ENCODE data around the gene TP63. TPM values are rescaled to one million over a fixed set of nuclear protein-coding genes. Genes with fewer than 3 reads are reported as not detected.

The TP63 gene
- polyA plus RNA-seq, 3 donors, result not detected

DNA sequence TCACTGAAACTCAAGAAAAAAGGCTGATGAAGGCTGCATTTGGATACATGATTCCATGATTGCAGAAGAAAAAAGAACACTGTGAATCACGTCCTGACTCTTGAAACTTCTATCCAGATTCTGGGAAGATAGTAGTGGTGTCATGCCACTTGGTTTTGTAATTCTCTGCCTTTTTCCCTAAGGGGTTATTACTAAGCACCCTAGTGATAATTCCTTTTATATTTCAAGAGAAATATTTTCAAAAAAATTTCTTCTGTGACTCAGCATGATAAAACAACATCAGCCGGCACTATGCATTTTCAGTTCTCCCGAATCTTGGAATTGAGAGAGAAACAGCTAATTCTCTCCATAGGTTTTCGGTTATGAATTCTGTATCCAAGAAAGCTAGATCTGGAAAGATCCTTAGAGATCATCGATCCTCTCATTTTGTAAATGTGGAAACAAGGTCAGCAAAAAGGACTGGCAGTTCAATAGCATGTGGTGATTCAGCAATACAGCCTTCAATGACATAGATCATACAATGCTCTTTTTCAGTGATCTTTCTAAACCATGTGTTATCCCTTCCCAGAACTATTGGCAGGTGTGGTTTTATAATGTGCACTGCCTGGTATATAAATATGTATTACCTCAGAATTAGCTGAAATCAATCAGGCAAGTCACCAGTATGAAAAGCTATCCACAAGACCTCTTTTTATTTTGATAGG is 42.6 kb upstream of the TP63 start:
- Mint-ChIP-seq H3K9me3 (peaks cover 0 to 5% (median 3%) of the 10 kb centered on the region in 7 donors), H3K27me3 (ENCODE audit: low read depth in 3 of 3) (peaks cover 1 to 2% (median 2%) of the 10 kb centered on the region in 3 donors), H3K4me3 (no peak overlapping the region), H3K27ac (no peak overlapping the region), H3K36me3 (no peaks in the 10 kb centered on the region), H3K4me1 (peaks cover 3% of the 10 kb centered on the region)
- Histone ChIP-seq H3K4me1 (ENCODE audit: control insufficient read depth in 1 of 2, insufficient read depth in 2 of 2, low read length in 2 of 2) (no peaks in the 10 kb centered on the region), H3K9ac (ENCODE audit: insufficient read depth, low read length, poor library complexity, severe bottlenecking) (no peak overlapping the region), H3K4me2 (replicated peaks; ENCODE audit: extremely low read depth, low read length, poor library complexity, severe bottlenecking) (no peak overlapping the region), H3K9me3 (replicated peaks in 1 of 2; ENCODE audit: control insufficient read depth in 1 of 2, insufficient read depth in 1 of 2, low read length in 2 of 2) (no peaks in the 10 kb centered on the region), H2AFZ (ENCODE audit: insufficient read depth, low read depth, low read length, poor library complexity, severe bottlenecking) (no peak overlapping the region), H3K27me3 (ENCODE audit: control insufficient read depth in 2 of 2, insufficient read depth in 2 of 2, low read length in 2 of 2) (no peaks in the 10 kb centered on the region), H3K36me3 (replicated peaks in 1 of 2; ENCODE audit: control insufficient read depth in 1 of 2, insufficient read depth in 2 of 2, low read length in 2 of 2) (no peaks in the 10 kb centered on the region), H3K4me3 (replicated peaks in 1 of 3; ENCODE audit: low read depth in 2 of 3, low read length in 3 of 3) (no peak overlapping the region), H4K20me1 (ENCODE audit: insufficient read depth, low read length) (no peaks in the 10 kb centered on the region), H3K27ac (ENCODE audit: low read depth in 1 of 2, low read length in 2 of 2) (no peak overlapping the region), H3K79me2 (ENCODE audit: insufficient read depth, low read length) (no peaks in the 10 kb centered on the region)
- TF ChIP-seq, protein P1, sequence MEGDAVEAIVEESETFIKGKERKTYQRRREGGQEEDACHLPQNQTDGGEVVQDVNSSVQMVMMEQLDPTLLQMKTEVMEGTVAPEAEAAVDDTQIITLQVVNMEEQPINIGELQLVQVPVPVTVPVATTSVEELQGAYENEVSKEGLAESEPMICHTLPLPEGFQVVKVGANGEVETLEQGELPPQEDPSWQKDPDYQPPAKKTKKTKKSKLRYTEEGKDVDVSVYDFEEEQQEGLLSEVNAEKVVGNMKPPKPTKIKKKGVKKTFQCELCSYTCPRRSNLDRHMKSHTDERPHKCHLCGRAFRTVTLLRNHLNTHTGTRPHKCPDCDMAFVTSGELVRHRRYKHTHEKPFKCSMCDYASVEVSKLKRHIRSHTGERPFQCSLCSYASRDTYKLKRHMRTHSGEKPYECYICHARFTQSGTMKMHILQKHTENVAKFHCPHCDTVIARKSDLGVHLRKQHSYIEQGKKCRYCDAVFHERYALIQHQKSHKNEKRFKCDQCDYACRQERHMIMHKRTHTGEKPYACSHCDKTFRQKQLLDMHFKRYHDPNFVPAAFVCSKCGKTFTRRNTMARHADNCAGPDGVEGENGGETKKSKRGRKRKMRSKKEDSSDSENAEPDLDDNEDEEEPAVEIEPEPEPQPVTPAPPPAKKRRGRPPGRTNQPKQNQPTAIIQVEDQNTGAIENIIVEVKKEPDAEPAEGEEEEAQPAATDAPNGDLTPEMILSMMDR (IDR thresholded peaks at IDR 0.05), result no peak
- intact Hi-C loops (cut with micrococcal nuclease), result no loop called here
- WGBS (ENCODE audit: insufficient coverage), result 90% methylated on average over 2 of the region's 5 CpGs
- no peak for DNase-seq

DNA sequence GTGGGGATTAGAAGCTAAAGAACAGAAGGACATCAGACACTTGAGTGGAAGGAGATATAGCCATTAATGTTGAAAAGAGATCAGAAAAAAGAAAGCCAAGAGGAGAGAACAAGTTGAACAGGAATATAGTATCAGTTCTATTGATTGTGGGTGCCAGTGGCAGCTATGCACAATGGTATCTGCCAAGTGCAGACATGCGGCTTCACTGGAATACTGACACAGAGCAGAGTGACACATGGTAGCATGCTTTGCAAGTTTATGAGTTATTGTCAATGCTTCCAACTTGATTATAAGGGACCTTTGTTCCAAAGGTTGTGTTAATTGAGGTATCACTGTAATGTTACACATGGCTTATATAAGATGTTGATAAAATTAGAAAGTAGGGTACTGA is 42.0 kb upstream of the TP63 start:
- H3K4me2 ChIP-seq (replicated peaks; ENCODE audit: extremely low read depth, low read length, poor library complexity, severe bottlenecking), result no peak overlapping the region
- no peak overlapping the region for H2AFZ ChIP-seq (ENCODE audit: insufficient read depth, low read depth, low read length, poor library complexity, severe bottlenecking)
- H3K36me3 ChIP-seq (replicated peaks in 1 of 2; ENCODE audit: control insufficient read depth in 1 of 2, insufficient read depth in 2 of 2, low read length in 2 of 2), result no peaks in the 10 kb centered on the region
- Mint-ChIP-seq H3K27me3 (ENCODE audit: low read depth in 3 of 3) (peaks cover 1 to 2% (median 2%) of the 10 kb centered on the region in 3 donors), H3K9me3 (peaks cover 0 to 5% (median 1%) of the 10 kb centered on the region in 7 donors), H3K4me1 (peaks cover 3% of the 10 kb centered on the region), H3K36me3 (no peaks in the 10 kb centered on the region), H3K27ac (no peak overlapping the region), H3K4me3 (no peak overlapping the region)
- no peak overlapping the region for H3K4me3 ChIP-seq (replicated peaks in 1 of 3; ENCODE audit: low read depth in 2 of 3, low read length in 3 of 3)
- no peak overlapping the region for H3K27ac ChIP-seq (ENCODE audit: low read depth in 1 of 2, low read length in 2 of 2)
- intact Hi-C loops (cut with micrococcal nuclease), result no loop called here
- DNase-seq, result no peak
- no peaks in the 10 kb centered on the region for H3K79me2 ChIP-seq (ENCODE audit: insufficient read depth, low read length)
- H3K27me3 ChIP-seq (ENCODE audit: control insufficient read depth in 2 of 2, insufficient read depth in 2 of 2, low read length in 2 of 2), result no peaks in the 10 kb centered on the region
- no peaks in the 10 kb centered on the region for H4K20me1 ChIP-seq (ENCODE audit: insufficient read depth, low read length)
- H3K4me1 ChIP-seq (ENCODE audit: control insufficient read depth in 1 of 2, insufficient read depth in 2 of 2, low read length in 2 of 2), result no peaks in the 10 kb centered on the region
- TF ChIP-seq, protein P1 (IDR thresholded peaks at IDR 0.05), result no peak
- H3K9ac ChIP-seq (ENCODE audit: insufficient read depth, low read length, poor library complexity, severe bottlenecking), result no peak overlapping the region
- no peaks in the 10 kb centered on the region for H3K9me3 ChIP-seq (replicated peaks in 1 of 2; ENCODE audit: control insufficient read depth in 1 of 2, insufficient read depth in 1 of 2, low read length in 2 of 2)
- 100% methylated on average over 1 of the region's 1 CpG for WGBS (ENCODE audit: insufficient coverage)

Data from CD14-positive monocyte (primary cell).